Measurements from ENCODE around the gene SMURF1. TPM values are rescaled to one million over a fixed set of nuclear protein-coding genes. Genes with fewer than 3 reads are reported as not detected.

The SMURF1 gene
- total and polyA plus RNA-seq, 2 of the 4 experiments (the other 2 are of a cell fraction): 13.4 to 20.3 TPM

- intact Hi-C loops (cut with micrococcal nuclease): no loop called here
- CTCF ChIA-PET: interaction anchor here (1.0 kb wide), 1 partner anchor 10 kb away, joined by 3 read pairs; no protein-coding TSS in a partner anchor
- no peak overlapping the region for H4K8ac ChIP-seq (ENCODE audit: low read depth in 2 of 2, low read length in 2 of 2)
- no peak overlapping the region for H3K4me3 ChIP-seq (ENCODE audit: insufficient read depth, low read depth, low read length)
- no peak overlapping the region for H2BK20ac ChIP-seq (ENCODE audit: low read depth, low read length)
- no peak overlapping the region for H3K4me2 ChIP-seq (ENCODE audit: low read depth, low read length)
- ATAC-seq (ENCODE audit: low read depth) (peak; percentile 25), DNase-seq (no peak)
- H4K20me1 ChIP-seq (ENCODE audit: insufficient read depth, low read length): peaks cover 8% of the 10 kb centered on the region; the same call in 1 of the 2 replicates
- H2BK15ac ChIP-seq (ENCODE audit: low read depth, low read length): no peak overlapping the region
- in situ Hi-C loops (cut with MboI; ENCODE audit: low sequenced_read_pairs): no loop called here
- BruUV-seq (replicated peaks): no TSS peak
- POLR2A ChIA-PET (ENCODE audit: unreplicated experiment): no interaction called here
- H3K14ac ChIP-seq (replicated peaks; ENCODE audit: low read depth, low read length): no peak overlapping the region
- no peak overlapping the region for H4K5ac ChIP-seq (ENCODE audit: low read depth, low read length)
- H3K4me1 ChIP-seq (ENCODE audit: control insufficient read depth, insufficient read depth, low read length): no peaks in the 10 kb centered on the region
- TF ChIP-seq CHD1 (IDR thresholded peaks at IDR 0.05; ENCODE audit: low read depth, low read length): no peak
- TF ChIP-seq CEBPB (IDR thresholded peaks at IDR 0.05; ENCODE audit: low read depth, low read length): no peak
- TF ChIP-seq MAFK (IDR thresholded peaks at IDR 0.05; ENCODE audit: low read depth, low read length): no peak
- no peak for TF ChIP-seq RCOR1 (IDR thresholded peaks at IDR 0.05; ENCODE audit: insufficient replicate concordance, low read length)
- TF ChIP-seq RFX5 (IDR thresholded peaks at IDR 0.05; ENCODE audit: low read depth, low read length): no peak
- no peak for TF ChIP-seq MAZ (IDR thresholded peaks at IDR 0.05; ENCODE audit: borderline replicate concordance, low read depth, low read length)
- TF ChIP-seq BHLHE40 (IDR thresholded peaks at IDR 0.05; ENCODE audit: low read depth, low read length): no peak
- TF ChIP-seq NFE2L2 (IDR thresholded peaks at IDR 0.05; ENCODE audit: low read depth, low read length): no peak
- no peak overlapping the region for H3K9ac ChIP-seq (ENCODE audit: low read depth, low read length)
- no peaks in the 10 kb centered on the region for H3K27me3 ChIP-seq (ENCODE audit: control insufficient read depth, insufficient read depth, low read length)
- H3K36me3 ChIP-seq (ENCODE audit: control insufficient read depth, insufficient read depth, low read length): peaks cover 79% of the 10 kb centered on the region
- no peak overlapping the region for H2BK5ac ChIP-seq (ENCODE audit: low read depth, low read length, poor library complexity, severe bottlenecking)
- no peak overlapping the region for H2AK9ac ChIP-seq (replicated peaks; ENCODE audit: low read depth, low read length, poor library complexity)
- H2BK120ac ChIP-seq (ENCODE audit: low read depth, low read length): no peak overlapping the region
- H3K18ac ChIP-seq (ENCODE audit: low read depth, low read length): no peak overlapping the region
- no peak overlapping the region for H4K91ac ChIP-seq (ENCODE audit: insufficient read depth, low read depth, low read length)
- WGBS, 2 experiments (ENCODE audit: extremely low coverage in 2 of 2, insufficient read length in 1 of 2): 92% methylated on average over 3 of the region's 11 CpGs; no CpG with 5 or more reads in 1 of the 2 experiments
- H3K56ac ChIP-seq (ENCODE audit: extremely low read depth, insufficient read depth, low read length): no peak overlapping the region
- no peak overlapping the region for H3K4ac ChIP-seq (ENCODE audit: low read depth, low read length)
- dilution Hi-C loops (cut with HindIII; ENCODE audit: low sequenced_read_pairs, unreplicated experiment): no loop called here
- H3K9me1 ChIP-seq (ENCODE audit: insufficient read depth, low read length): no peaks in the 10 kb centered on the region; the same call in 1 of the 2 replicates
- H2AFZ ChIP-seq (replicated peaks; ENCODE audit: low read length, poor library complexity): no peak overlapping the region
- H3K9me3 ChIP-seq (ENCODE audit: control insufficient read depth, insufficient read depth, low read length): no peaks in the 10 kb centered on the region
- no peak overlapping the region for H3K23ac ChIP-seq (ENCODE audit: low read depth, low read length)
- H3K27ac ChIP-seq (ENCODE audit: insufficient read depth, low read length): no peak overlapping the region
- peaks cover 0 to 5% of the 10 kb centered on the region in 2 experiments; a peak in 3 of 4 replicates for H3K79me1 ChIP-seq (ENCODE audit: low read depth in 1 of 2, low read length in 2 of 2)
- no peak overlapping the region for H2AK5ac ChIP-seq (ENCODE audit: low read depth, low read length)
These were observed 134.9 kb downstream of the SMURF1 start for GRCh38 chr7:99008921-99009530.
